Rectal smooth muscle tissue (tissue), 1 donor: ENCODE measurements around the gene SPRED2.

Experiments
- H3K27ac ChIP-seq: one replicate; pipeline ENCODE4 v1.7.0; 2013; ENCODE audit warnings: low read depth, low read length, inconsistent platforms
- H3K27me3 ChIP-seq: one replicate; pipeline ENCODE4 v1.7.0; 2013; ENCODE audit warnings: low read length; ENCODE audit not compliant: control insufficient read depth, insufficient read depth
- H3K36me3 ChIP-seq: one replicate; pipeline ENCODE4 v1.7.0; 2013; ENCODE audit warnings: low read length; ENCODE audit not compliant: control insufficient read depth, insufficient read depth
- H3K4me1 ChIP-seq: one replicate; pipeline ENCODE4 v1.7.0; 2013; ENCODE audit warnings: low read length; ENCODE audit not compliant: control insufficient read depth, insufficient read depth
- H3K4me3 ChIP-seq: one replicate; pipeline ENCODE4 v1.7.0; 2013; ENCODE audit warnings: low read length
- H3K9ac ChIP-seq: one replicate; pipeline ENCODE4 v1.7.0; 2013; ENCODE audit warnings: low read length

Gene SPRED2

DNA sequence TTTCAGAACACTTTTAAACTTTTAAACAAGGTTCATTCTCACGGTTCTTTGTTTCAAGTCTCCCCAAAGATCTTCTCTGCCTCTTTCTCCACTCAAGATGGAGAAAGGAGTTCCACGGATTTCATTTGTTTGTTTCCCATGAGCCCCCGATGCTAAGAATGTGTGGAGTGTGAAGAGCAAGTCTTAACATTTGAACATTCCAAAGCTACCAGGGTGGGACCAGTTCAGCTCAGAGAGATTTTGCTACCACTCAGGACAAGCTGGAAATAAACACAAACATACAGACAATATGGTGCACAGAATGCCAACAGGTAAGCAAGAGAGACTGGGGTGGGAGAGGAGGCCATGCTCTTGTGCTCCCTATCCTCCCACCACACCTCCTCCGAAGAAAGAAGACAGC lies 56.7 kb downstream of the SPRED2 start:
- H3K36me3 ChIP-seq = no peaks in the 10 kb centered on the region
- no peaks in the 10 kb centered on the region for H3K4me1 ChIP-seq
- H3K9ac ChIP-seq = no peak overlapping the region
- no peak overlapping the region for H3K27ac ChIP-seq
- no peak overlapping the region for H3K4me3 ChIP-seq
- H3K27me3 ChIP-seq = no peaks in the 10 kb centered on the region

DNA sequence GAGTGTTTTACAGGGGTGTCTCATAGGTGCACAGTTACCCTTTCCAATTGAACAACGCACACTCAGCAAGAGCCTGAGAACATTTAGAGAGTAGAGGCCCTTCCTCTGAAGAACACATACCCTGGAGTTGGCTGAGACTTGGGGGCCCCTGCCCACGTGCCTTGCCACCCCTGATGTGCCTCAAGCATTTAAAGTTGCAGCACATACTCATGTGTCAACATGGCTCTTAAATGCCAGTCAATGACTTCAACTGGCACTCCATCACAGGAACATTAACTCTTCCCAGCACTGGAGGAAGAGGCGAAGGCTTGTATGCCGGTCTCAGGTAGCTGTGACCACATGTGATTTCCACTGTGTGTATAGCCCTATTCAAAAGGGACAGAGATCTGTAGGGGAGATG lies 57.4 kb downstream of the SPRED2 start:
- H3K36me3 ChIP-seq = no peaks in the 10 kb centered on the region
- no peaks in the 10 kb centered on the region for H3K4me1 ChIP-seq
- no peaks in the 10 kb centered on the region for H3K27me3 ChIP-seq
- no peak overlapping the region for H3K9ac ChIP-seq
- no peak overlapping the region for H3K4me3 ChIP-seq
- H3K27ac ChIP-seq = no peak overlapping the region

DNA sequence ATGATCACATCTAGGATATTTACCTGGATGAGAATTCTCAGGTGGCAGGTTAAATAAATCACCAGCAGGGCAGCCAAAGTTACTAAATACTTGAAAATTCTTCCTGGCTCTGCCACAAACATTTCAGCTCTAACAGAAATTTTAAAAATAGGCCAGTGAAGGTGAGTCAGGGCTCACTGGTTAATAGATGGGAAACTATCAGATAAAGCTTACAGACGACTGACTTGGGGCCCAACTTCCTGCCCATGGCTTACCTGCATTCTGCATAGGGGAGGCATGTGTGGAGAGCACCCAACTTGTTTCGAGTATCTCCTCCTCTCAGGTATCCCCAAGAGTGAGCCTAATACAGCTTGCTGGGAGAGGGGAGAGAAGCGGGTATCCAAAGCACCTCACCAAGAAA lies 57.8 kb downstream of the SPRED2 start:
- Histone ChIP-seq H3K4me3 (no peak overlapping the region), H3K36me3 (no peaks in the 10 kb centered on the region), H3K27ac (no peak overlapping the region), H3K27me3 (no peaks in the 10 kb centered on the region), H3K9ac (no peak overlapping the region), H3K4me1 (no peaks in the 10 kb centered on the region)

GRCh38 chr2:65373365-65373918 lies 59.0 kb downstream of the SPRED2 start:
- Histone ChIP-seq H3K27me3 (no peaks in the 10 kb centered on the region), H3K4me3 (no peak overlapping the region), H3K36me3 (no peaks in the 10 kb centered on the region), H3K4me1 (no peaks in the 10 kb centered on the region), H3K9ac (no peak overlapping the region), H3K27ac (no peak overlapping the region)

- no peaks in the 10 kb centered on the region for H3K36me3 ChIP-seq
- no peak overlapping the region for H3K27ac ChIP-seq
- no peak overlapping the region for H3K9ac ChIP-seq
- no peaks in the 10 kb centered on the region for H3K4me1 ChIP-seq
- H3K4me3 ChIP-seq = no peak overlapping the region
- H3K27me3 ChIP-seq = no peaks in the 10 kb centered on the region
Measured at GRCh38 chr2:65372619-65373018, 59.8 kb downstream of the SPRED2 start.

- no peaks in the 10 kb centered on the region for H3K36me3 ChIP-seq
- no peak overlapping the region for H3K9ac ChIP-seq
- H3K27ac ChIP-seq = no peak overlapping the region
- H3K4me3 ChIP-seq = no peak overlapping the region
- H3K4me1 ChIP-seq = peaks cover 7% of the 10 kb centered on the region
- no peaks in the 10 kb centered on the region for H3K27me3 ChIP-seq
Measured at GRCh38 chr2:65371074-65371434, 61.3 kb downstream of the SPRED2 start.

DNA sequence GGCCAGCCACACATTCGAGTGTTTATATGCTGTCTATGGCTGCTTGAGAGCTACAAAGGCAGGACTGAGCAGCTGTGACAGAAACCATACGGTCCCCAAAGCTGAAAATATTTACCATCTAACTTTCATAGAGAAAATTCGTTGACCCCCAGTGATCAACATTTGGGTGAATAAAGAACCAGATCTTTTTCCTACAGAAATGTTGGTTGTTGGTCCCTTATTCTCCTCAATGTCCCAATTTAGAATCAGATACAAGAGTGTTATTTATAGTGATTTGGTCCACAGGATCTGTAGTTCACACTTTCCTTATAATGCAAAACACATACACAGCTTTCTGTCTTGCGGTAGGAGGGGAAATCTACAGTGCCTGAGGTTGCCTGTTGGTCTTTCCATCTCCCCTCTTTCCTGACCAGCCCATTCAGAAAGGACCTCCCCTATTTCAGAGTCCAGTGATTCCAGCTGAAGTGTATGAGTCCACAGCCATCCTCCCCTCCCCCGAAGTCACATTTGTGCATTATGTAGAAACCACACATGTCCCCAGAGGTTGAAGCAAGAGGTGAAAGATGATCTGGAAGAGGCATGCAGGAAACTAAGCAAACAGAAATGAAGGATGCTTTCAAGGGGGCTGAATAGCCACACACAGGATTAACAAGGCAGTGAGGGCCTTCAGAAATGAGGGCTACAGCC lies 61.9 kb downstream of the SPRED2 start:
- H3K27ac ChIP-seq = no peak overlapping the region
- peaks cover 7% of the 10 kb centered on the region for H3K4me1 ChIP-seq
- no peak overlapping the region for H3K4me3 ChIP-seq
- no peak overlapping the region for H3K9ac ChIP-seq
- H3K27me3 ChIP-seq = no peaks in the 10 kb centered on the region
- no peaks in the 10 kb centered on the region for H3K36me3 ChIP-seq

GRCh38 chr2:65369980-65370379 lies 62.4 kb downstream of the SPRED2 start:
- peaks cover 7% of the 10 kb centered on the region for H3K4me1 ChIP-seq
- no peak overlapping the region for H3K27ac ChIP-seq
- no peak overlapping the region for H3K4me3 ChIP-seq
- H3K9ac ChIP-seq = no peak overlapping the region
- no peaks in the 10 kb centered on the region for H3K36me3 ChIP-seq
- no peaks in the 10 kb centered on the region for H3K27me3 ChIP-seq

- no peak overlapping the region for H3K9ac ChIP-seq
- peaks cover 7% of the 10 kb centered on the region for H3K4me1 ChIP-seq
- H3K4me3 ChIP-seq = no peak overlapping the region
- H3K27me3 ChIP-seq = no peaks in the 10 kb centered on the region
- no peaks in the 10 kb centered on the region for H3K36me3 ChIP-seq
- H3K27ac ChIP-seq = no peak overlapping the region
Measured at GRCh38 chr2:65369574-65369973, 62.8 kb downstream of the SPRED2 start.

DNA sequence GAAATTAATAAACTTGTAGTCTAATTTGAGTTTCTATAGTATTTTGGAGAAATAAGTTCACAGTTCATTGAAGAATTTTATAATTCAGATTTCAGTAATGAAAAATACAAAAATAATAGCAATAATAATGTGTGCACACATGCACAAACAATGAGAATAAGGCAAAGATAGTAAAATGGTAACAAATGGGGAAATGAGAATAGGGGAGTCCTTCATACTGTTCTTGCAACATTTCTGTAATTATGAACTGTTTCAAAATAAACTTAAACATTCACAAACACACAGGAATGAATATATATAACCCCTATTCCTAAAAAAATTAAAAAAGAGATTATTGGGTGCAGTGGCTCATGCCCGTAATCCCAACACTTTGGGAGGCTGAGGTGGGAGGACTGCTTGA lies 63.9 kb downstream of the SPRED2 start:
- H3K4me1 ChIP-seq = peaks cover 7% of the 10 kb centered on the region
- no peak overlapping the region for H3K9ac ChIP-seq
- H3K27me3 ChIP-seq = no peaks in the 10 kb centered on the region
- H3K4me3 ChIP-seq = no peak overlapping the region
- no peak overlapping the region for H3K27ac ChIP-seq
- H3K36me3 ChIP-seq = no peaks in the 10 kb centered on the region

DNA sequence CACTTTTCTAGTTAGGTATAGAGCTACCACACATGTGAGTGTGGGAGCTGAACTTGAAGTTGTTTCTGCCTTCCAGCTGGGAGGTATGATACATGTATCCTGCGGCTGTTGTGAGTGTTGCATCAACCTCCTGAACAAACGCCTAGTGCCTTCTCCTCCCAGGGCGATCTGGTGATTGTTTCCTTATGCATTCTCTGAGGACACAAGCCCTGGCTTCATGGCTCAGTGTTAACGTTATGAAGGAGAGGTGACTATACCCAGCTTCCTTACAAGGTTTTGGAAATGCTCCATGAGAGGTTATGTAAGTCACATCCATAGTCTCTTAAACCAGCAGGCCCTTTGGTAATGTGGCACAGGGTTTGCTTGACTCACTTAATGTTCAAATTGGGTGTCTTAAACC lies 64.9 kb downstream of the SPRED2 start:
- H3K9ac ChIP-seq = no peak overlapping the region
- no peaks in the 10 kb centered on the region for H3K36me3 ChIP-seq
- H3K4me3 ChIP-seq = no peak overlapping the region
- peaks cover 7% of the 10 kb centered on the region for H3K4me1 ChIP-seq
- H3K27ac ChIP-seq = no peak overlapping the region
- H3K27me3 ChIP-seq = no peaks in the 10 kb centered on the region

DNA sequence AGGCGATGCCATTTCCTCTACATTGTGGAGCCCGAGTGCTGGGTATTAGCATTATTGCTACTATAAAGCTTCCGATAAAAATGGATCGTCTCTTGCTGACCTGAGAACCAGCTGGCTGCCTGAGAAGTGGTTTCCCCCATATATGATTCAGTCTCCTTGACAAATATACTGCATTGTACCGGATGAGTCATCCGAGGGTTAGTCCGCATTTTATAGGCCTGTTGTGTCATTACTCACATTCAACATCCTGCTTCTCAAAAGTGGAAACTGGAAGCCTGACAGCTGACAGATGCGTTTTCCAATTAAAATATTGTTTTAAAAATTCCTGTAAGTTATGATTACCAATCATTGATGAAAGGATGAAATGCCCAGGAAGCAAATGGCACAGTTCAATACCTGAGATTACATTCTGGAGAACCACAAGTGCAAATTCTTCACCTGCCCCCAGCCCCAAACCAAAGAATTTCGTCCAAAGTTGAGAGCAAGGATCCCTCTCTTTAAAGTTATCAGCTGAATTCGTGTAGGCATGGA lies 65.7 kb downstream of the SPRED2 start:
- H3K4me3 ChIP-seq = no peak overlapping the region
- H3K27ac ChIP-seq = no peak overlapping the region
- H3K4me1 ChIP-seq = peaks cover 7% of the 10 kb centered on the region

More for the DNA sequence above, 65.7 kb downstream of the SPRED2 start:
- Histone ChIP-seq H3K9ac (no peak overlapping the region), H3K27me3 (no peaks in the 10 kb centered on the region), H3K36me3 (no peaks in the 10 kb centered on the region)
